Inflammatory macrophage (primary cell): ENCODE results near the gene PPAN.

Experiments used
- DNase-seq, 2 donors: peaks; one replicate each; pipeline ENCODE4 v3.0.0-alpha.2; 2020 to 2022

Gene PPAN

DNA sequence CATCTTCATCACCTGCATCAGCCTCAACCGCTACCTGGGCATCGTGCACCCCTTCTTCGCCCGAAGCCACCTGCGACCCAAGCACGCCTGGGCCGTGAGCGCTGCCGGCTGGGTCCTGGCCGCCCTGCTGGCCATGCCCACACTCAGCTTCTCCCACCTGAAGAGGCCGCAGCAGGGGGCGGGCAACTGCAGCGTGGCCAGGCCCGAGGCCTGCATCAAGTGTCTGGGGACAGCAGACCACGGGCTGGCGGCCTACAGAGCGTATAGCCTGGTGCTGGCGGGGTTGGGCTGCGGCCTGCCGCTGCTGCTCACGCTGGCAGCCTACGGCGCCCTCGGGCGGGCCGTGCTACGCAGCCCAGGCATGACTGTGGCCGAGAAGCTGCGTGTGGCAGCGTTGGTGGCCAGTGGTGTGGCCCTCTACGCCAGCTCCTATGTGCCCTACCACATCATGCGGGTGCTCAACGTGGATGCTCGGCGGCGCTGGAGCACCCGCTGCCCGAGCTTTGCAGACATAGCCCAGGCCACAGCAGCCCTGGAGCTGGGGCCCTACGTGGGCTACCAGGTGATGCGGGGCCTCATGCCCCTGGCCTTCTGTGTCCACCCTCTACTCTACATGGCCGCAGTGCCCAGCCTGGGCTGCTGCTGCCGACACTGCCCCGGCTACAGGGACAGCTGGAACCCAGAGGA is 7.9 kb downstream of the PPAN start:
- DNase-seq: no peak

DNA sequence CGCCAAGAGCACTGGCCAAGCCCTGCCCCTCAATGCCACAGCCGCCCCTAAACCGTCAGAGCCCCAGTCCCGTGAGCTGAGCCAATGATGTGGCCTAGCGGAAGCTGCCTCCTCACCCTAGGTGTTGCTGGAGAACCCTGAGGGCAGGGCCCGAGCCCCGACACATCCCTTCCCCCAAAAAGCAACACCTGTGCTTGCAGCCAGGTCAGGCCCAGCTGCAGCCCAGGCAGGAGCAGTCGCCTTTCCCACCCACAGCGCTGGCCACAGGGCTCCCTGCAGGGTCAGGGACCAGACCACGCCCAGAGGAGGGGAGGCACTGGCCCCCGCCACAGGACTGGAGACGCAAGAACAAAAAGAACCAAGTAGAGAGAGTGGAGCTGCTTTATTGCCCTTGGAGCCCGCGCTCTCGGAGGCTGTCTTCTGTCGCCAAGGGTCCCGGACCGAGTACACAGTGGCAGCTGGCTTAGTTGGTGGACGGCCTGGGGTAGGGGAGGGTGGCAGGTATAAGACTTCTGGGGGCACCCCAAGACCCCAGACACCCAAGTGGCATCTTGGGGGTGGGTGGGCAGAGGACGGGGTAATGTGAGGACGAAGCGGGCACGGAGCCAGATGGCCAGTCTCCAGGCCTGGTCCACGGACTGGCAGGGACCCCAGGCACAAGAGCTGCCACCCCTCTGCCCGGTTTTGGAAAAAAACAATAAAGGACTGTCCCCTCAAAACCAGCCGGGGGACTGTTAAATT is 8.7 kb downstream of the PPAN start:
- DNase-seq: no peak

DNA sequence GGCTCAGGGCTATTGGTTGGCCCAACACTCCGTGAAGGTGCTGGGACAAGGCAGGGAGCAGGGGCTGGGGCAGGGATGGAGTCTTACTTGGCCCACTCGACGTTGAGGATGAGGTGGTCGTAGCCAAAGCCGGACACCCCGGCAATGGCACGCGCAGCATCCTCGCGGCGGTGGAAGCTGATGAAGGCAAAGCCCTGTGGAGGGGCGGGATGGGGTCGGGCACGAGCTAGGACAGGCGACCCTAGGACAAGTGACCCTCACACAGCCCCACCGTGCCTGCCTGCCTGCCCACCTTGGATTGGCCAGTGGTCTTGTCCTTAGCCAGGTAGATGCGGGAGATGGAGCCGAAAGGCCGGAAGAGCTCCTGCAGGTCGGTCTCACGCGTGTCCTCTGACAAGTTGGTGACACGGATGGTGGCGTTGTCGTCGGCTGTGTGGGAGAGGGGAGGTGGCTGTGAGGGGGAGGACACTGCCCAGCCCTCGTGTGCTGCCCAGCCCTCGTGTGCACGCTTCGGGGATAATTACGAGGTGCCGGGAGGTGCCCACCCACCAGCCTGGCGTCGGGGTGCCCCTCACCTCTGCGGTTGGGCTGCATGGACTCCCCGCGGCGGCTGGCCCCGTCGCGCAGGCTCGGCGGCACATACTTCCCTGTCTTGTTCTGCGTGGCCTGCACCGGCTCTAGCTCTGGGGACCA is 9.4 kb downstream of the PPAN start:
- DNase-seq: no peak

DNA sequence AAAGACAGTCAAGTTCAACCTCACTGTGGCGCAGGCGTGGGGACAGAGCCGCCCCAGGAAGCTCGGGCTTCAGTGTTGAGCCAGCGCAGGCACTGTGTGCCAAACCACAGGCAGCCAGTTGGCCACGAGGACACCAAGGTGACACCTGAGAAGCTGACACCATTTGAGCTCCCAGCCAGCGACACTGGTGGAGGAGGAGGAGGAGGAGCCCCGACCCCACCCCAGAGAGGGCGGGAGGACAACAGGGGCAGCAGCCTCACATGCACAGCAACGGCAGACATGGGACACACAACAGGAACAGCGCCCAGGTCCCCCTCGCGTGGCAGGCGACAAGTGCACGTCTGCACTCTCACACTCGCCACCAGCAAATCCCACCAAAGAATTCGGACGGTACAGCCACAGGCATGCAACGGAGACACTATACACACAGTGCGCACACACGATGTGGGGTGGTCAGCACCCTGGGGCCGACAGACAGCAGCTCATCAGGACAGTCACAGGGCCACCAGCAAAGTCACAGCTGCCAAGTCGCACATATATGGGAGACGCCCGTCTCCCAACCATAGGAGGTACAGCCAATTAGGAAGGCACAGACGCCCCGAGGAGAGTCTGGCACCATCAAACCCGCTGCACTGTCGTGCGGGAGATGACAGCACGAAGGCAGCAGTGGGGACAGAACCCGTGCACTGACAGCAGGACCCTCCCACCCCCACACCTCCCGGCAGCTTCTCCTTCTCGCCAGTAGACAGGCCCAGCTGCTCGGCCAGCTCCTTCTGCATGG is 10.1 kb downstream of the PPAN start:
- DNase-seq: no peak

DNA sequence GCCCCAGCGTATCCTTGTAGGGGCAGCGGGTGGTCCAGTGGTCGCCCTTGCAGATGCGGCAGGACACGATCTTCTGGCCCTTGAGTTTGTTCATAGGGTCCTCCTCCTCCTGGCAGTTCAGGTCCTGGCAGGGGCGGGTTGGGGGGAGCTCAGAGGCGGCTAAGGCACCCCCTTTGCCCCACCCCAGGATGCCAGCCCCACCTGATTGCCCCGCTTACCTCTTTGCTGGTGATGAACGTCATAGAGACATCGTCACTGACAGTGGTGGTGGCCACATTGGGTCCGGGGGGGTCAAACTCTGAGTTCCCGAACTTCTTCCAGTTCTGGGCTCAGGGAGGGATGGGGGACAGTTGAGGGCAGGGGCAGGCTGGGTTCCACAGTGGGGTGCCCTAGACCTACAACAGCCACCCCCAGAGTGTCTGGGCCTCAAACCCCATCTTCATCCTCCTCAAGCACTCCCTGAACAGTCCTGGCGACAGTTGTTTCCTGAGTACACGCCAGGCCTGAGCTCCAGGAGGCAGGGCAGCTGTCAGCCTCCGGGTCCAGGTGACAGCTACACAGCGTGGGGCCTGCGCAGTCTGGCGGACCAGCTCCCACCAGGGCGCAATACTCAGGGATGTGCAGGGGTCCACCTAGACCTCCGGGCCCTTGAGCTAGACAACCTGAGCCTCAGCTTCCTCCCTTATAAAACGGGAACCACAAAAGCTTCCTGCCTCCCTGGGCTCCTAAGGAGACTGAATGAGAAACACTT is 10.9 kb downstream of the PPAN start:
- no peak for DNase-seq

DNA sequence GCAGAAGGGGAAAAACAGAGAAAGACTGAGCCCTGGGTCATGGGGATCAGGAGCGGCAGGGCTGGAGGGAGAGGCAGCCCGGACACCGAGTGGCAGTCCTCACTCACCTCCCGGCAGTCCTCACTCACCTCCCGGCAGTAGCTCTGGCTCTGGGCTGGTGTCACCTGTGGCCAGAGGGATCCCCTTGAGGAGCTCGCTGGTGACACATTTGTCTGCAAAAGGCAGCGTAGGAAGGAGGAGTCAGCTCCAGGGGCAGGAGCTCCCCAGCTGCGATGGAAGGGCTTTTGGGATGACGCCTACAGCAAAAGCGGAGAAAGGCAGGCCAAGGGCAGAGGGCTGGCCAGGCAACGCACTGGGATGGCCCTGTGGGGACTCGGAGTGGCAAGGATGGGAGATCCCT is 12.8 kb downstream of the PPAN start:
- no peak for DNase-seq

DNA sequence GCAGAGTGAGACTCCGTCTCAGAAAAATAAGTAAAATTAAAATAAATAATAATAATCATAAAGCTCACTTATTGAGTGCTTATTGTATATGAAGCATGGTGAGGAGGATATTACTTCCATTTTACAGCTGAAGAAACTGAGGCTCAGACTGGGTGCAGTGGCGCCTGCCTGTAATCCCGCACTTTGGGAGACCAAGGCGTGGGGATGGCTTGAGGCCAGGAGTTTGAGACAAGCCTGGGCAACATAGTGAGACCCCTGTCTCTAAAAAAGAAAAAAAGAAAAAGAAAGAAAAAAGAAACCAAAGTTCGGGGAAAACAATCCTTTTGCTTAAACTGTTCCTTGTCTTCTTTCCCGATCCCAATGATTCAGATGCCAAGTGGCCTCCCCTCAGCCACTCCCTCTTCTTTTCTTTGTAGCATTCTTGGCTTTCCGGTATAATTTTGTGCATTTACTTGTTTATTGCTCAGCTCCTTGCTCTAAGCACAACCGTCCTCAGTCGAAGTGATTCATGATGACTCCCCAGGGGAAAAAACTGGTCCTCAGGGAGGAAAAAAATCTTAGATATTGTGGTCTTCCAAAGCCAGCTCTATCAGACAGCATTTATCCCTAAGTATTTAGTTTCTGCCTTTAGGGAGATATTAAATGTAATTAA is 14.5 kb downstream of the PPAN start:
- no peak for DNase-seq

DNA sequence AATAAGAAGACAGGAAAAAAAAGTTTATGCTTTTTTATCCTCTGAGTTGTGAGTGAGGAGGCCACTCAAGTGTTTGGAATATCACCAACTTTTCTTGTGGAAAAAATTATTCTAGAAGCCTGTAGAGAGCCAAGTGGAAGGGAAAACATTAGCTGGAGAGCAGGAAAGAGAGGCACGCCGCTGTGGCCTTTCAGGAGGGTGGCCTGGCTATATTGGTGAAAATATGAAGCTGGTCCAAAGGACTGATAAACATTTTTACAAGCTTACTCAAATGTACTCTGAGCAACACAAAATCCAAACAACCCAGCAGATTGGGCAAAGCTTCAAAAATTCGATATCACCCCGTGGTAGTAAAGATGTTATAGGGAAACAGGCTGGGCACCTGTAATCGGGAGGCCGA is 15.9 kb downstream of the PPAN start:
- no peak for DNase-seq

DNA sequence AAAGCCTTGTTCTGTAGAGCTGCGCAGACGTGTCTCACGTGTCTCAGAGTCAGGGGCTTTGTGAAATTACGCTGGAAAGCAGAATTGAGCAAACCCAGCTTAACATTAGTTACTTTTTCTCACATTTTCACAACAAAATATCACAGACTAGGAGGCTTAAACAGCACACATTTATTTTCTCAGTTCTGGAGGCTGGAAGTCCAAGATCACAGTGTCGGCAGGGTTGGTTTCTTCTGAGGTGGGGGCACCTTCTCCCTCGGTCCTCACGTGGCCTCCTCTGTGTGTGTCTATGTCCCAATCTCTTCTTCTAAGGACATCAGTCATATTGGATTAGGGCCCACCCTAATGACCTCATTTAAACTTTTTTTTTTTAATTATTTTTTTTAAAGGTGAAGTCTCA is 18.3 kb downstream of the PPAN start:
- no peak for DNase-seq

DNA sequence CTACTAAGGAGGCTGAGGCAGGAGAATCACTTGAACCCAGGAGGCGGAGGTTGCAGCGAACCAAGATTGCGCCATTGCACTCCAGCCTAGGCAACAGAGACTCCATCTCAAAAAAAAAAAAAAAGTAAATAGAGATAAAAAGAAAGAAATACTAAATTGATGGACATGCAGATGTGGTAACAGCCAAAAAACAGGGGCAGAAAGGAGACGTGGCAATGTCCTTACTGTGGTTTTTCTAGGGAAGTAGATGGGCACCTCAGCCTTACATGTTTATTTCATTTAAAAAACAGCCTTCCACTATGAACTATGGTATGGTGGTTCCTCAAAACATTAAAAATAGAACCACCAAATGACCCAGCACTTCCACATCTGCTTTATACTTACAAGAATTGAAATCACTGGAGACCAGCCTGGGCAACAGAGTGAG is 20.1 kb downstream of the PPAN start:
- peak; percentile 83 to 95 for DNase-seq

DNA sequence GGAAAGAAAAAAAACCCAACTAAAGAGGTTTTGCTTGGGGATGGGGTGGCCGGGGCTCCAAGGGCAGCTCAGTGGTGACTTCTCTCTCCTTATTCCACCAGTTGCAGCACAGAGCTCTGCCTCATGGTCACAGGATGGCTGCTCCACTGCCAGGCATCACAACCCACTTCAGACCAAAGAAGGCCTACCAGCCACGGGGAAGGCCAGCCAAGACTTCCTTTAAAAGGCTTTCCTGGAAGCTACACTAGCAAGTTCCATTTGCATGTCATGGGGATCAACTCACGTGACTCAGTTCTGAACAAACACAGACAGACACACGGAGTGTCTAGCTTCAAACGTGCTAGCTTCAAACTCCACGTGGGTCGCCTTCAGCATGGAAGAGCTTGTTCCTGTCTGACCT is 26.7 kb downstream of the PPAN start:
- peak; percentile 88 to 94 for DNase-seq

DNA sequence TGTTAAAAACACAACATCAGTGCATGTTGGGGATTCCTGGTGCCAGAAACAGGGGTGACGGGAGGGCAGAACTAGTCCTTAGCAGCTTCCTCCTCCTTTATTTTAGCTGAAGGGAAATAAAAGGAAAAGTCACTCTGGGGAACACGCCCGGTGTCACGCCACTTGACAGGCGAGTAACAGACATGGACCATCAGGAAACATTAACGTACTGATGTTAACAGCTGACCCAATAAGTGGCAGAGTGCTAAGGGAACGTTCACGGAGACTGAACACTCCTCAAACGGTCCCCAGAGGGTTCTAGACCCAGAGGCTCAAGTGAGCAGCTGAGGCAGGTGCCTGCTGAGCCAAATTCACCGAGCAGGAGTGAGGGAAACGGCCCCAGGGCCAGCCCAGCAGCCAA is 27.4 kb downstream of the PPAN start:
- DNase-seq: no peak

DNA sequence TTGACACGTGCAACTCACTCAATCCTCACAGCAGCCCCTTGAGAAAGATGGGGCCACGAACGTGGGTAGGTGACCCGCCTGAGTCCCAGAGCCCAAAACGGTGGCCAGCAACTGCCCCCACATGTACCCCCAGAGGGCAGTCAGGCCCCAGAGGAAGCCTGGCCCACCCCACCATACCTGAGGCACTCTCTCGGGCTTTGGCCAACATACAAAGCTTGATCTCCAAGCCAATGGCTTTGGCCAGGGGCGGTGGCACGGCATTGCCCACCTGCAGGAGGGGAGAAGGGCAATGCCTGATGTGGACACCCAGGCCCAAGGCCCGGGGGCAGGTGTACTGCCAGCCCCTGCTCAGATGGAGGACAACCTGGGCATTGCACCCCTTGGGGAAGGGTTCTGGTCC is 27.9 kb downstream of the PPAN start:
- no peak for DNase-seq

DNA sequence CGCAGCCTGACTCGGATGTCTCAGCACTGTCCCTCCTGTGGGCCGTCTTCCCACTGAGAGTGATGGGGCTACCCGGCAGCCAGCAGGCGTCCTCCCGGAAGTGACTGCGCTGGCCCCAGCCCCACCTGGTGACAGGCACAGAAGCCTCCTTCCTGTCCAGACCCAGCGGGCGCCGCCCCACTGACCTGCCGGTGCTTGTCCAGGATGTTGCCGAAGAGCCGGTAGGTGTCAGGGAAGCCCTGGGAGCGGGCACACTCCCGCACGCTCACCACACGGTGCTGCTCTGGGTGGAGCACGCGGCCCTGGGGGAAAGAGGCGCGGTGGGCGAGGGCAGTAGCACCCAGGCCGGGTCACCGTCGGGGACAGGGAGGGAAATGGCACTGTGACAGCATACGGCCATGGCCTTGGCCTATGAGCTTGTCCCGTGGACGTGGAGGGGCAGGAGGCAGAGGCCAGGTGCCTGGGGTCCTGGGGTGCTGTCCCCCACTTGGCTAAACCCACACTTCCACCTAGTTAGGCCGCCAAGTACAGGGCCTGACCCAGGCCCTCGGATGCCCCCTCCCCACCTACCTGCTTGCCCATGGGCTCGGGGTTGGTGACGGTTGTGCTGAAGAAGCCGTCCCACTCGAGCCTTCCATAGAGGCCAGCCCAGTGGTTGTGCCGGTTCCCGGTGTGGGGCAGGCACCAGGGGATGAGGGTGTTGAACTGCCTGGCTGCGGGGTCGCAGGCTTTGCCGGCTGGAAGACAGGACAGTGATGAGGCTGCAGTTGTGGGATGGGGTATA is 29.6 kb downstream of the PPAN start:
- DNase-seq: no peak

DNA sequence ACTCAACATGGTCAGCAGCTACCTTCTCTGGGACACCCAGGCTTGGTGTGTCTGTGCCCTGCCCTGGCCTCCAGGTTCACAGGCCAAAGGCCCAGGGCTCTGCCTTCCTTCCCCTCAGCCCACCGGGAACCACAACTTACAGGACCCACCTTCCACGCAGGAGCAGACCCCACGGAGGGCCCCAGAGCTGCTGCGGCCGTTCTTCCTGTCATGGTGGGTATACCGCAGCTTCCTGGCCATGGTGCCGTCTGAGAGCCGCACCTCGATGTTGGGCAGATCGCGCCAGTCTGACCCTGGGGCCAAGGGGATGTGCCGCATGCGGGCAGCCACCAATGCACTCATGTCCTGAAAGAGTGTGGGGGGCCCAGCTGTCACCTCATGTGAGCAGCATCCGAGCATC is 30.8 kb downstream of the PPAN start:
- no peak for DNase-seq

DNA sequence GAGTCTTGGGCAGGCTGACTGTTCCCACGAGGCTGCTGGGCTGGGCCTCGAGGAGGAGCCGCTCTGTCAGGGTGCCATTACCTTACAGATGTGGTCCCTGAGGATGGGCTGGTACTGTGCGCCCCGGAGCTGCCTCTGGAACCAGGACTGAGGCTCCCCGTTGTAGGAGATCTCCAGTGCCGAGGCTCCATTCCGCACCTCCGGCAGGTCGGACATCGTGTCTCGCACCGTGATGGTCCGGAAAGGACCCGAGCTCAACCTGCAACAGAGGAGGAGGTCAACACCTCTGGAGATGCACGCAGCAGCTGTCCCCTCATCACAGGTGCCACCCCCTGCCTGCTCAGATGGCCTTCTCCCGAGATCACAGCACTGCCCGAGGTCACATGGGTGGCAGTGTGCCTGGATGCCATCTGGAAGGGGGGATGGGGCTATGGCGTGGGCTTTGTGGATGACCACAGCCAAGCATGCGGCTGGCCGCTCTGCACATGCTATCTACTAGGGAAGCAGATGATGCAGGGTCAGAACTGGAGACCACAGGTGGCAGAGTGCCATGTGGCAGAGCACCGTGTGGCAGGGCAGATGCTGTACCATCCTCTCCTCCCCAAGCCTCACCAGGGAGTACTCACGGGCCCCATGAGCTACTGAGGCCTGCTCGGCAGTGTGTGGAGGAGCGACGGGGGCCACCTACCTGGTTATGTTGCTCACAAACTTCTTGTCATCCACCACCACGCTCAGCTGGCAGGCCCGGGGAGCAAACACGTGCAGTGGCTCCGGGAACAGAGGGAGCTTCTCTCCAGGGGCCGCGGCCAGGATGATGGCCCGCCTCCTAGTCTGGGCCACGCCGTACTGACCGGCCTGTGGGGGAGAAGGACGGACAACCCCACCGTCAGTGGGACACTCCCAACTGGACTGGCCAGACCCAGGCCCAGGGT is 31.9 kb downstream of the PPAN start:
- no peak for DNase-seq

DNA sequence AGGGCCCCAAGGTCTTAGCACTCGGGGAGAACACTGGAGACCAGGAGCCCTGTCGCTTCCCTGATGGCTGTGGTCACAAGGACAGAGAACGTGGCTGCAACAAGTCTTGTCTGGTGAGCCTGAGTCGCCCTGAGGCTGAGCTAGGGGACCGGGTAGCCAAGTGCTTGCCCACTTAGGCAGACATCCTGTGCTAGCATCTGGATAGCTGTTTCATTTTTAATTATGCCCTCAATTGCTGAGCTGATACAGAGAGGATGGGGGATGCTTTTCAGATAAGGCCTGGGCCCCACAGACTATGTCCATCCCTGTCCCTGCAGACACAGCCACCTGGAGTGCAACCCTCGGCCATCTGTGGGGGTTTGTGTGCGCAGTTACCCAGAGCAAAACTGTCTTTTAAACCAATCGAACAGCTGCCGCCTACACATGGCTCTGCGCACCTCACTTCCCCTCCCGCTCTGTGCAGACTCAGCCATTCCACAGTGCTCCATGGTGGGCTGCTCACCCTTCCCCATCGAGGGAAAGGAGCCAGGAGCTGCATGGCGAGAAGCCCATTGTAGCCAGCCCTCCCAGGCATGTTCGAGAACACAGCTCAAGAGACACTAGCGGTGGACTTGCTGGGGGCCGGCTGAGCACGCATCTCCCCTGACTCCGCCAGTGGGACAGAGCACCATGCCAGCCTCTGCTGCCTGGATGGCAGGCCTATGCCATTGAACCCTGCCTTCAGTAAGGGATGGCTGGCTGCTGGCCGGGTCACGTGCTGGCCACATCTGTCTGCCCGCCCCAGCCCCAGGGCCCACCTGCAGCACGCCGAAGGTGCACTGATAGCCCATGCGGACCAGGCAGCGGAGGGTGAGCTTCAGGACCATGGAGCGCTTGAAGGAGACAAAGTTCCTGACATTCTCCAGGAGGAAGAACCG is 33.0 kb downstream of the PPAN start:
- DNase-seq: no peak

DNA sequence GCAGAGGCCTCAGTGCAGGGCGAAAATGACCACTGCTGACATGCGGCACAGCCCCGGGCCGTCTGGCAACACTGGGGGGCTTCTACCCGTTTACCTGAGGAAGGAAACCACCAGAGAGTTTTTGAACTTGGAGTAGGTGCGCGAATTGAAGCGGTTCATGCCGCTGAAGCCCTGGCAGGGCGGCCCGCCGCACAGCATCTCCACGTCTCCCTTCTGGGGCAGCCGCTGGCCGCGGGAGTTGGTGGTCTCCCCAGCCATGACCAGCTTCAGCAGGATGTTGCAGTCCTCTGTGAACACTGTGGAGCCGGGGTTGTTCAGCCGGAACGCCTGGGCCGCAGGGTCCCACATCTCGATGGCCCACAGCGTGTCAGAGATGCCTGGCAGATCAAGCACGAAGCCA is 33.8 kb downstream of the PPAN start:
- no peak for DNase-seq

DNA sequence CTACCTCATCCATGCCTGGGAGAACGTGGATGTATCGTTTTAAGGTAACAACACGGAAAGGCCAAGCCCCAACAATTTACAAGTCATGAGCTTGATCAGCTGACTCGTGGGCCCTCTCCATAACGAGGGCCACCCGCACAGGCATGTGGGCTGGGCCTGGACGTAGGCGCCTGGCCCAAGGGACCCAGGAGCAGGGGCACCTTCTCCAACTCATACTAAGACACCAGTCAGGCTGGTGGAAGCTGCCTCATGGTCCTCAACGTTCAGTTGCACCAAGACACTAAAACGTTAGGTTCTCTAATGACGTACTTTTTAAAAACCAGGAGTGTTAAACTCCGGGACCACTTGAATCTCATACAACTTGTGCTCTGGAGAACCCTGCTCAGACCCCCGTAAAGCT is 35.3 kb downstream of the PPAN start:
- no peak for DNase-seq
